GM19023 (cell line): ENCODE results near the gene BICRAL.
"Not testable (repeated sequence)": the region's sequence is repeated elsewhere in the genome, so short reads cannot be mapped to it uniquely, and the experiment has no call there.

Experiments used
- ATAC-seq: cut with Tn5 transposase; IDR thresholded peaks from one replicate; pipeline ENCODE4 v1.9.1; 2021; ENCODE audit warnings: mild to moderate bottlenecking, moderate library complexity; ENCODE audit not compliant: unreplicated experiment

The BICRAL gene

DNA sequence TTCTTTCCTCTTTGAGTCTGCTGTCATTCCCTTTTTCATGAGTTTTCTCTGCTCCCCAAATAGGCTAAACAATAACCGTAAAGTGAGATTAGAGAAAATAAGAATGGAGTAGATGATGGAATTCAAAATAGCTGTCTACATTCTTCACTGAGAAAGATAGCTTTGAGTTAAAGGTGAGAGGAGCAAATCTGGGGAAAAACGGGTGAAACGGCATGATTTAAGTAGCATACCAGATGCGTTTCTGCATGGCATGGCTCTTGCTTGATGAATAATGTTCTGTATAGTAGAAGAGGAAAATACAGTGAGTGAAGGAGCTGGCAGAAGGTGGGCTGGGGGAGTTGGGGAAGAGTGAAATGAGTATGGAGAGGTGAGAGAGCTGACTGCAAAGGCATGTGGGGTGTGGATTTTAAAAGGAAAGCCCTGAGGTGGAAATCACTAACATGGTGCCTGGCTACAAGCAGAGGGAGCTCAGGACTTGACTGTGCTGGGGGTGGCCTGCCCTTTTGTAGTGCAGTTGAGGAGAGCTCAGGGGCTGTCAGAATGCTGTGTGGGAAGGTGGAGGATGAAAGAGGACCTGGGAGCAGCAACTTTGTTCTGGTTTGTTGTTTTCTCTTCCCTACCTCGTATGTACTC is 8.8 kb downstream of the BICRAL start:
- ATAC-seq: no peak

DNA sequence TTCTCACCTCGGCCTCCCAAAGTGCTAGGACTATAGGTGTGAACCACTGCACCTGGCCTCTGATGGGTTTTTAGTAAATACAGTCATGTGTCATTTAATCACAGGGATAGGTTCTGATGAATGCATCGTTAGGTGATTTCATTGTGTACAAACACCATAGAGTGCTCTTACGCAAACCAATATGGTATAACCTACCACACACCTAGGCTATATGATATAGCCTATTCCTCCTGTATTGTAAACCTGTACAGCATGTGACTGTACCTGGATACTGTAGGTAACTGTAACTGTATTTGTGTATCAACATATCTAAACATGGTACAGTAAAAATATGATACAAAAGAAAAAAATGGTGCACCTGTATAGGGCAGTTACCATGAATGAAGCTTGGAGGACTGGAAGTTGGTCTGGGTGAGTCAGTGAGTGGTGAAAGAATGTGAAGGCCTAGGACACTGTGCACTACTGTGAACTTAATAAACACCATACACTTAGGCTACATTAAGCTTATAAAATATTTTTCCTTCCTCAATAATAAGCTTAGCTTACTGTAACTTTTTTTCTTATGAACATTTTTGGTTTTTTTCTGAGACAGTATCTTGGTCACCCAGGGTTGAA is 10.0 kb downstream of the BICRAL start:
- ATAC-seq: no peak

DNA sequence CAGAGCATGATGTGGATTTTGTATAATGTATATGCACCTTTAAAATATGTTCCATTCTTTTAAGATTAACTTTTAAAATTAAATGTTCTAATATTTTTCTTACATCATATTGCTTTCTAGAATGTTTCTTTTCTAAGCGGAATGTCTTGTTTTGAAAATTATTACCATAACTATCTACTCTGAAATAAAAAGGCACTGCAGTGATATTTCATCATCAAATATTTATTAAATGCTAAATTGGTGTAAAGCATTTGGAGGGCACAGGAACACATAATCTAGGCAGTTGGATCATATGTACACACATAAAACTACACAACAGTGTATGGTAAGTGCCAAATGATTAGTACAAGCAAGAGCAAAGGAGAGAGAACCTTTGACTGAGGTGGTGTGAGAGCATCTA is 13.8 kb downstream of the BICRAL start:
- ATAC-seq: no peak

DNA sequence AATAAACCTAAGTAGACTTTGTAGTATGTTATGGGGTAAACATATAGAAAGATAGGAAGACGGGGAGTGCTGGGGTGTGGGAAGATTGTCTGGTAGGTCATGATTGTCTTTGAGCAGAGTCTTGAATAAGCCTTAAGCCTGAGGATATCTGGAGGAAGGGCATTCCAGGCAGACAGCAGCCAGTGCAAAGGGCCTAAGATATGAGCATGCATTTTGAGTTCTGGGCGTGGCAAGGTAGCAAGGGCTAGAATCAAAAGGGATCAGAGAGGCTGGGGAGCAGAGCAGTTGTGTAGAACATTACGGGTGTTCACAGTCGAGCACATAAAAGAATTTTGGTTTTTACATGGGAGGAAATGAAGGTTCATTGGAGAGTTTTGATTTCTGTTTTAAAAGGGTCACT is 14.3 kb downstream of the BICRAL start:
- no peak for ATAC-seq

- not testable (repeated sequence) for ATAC-seq
These were observed 15.8 kb downstream of the BICRAL start for GRCh38 chr6:42797696-42798095.

DNA sequence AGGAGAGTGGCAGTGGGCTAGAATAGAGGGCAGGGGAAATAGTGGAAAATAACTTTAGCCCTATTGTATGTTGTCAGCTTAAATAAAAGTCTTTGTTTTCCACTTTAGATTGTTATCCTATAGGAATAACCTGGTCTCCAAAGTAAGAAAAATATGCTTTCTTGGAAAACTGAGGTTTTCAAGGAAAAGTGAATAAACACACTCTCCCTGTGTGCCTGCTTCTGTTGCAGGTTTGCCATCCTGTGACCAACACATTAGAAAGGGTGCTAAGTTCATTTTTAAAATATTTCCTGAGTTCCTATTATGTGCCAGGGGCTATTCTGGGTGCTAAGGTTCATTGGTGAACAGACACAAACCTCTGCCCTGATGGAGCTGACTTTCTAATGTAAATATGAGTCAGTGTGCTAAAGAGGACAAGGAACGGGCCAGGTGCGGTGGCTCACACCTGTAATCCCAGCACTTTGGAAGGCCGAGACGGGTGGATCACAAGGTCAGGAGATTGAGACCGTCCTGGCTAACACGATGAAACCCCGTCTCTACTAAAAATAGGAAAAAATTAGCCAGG is 23.5 kb downstream of the BICRAL start:
- ATAC-seq: no peak

DNA sequence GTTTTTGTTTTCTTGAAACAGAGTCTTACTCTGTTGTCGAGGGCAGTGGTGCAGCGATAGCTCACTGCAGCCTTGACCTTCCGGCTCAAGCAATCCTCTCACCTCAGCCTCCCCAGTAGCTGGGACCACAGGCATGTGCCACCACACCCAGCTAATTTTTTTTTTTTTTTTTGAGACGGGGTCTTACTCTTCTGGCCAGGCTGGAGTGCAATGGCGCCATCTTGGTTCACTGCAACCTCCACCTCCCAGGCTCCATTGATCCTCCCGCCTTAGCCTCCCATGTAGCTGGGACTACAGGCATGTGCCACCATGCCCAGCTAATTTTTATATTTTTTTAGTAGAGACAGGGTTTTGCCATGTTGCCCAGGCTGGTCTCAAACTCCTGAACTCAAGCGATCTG is 24.5 kb downstream of the BICRAL start:
- ATAC-seq: not testable (repeated sequence)

GRCh38 chr6:42808492-42809483 is 26.9 kb downstream of the BICRAL start:
- ATAC-seq: no peak

DNA sequence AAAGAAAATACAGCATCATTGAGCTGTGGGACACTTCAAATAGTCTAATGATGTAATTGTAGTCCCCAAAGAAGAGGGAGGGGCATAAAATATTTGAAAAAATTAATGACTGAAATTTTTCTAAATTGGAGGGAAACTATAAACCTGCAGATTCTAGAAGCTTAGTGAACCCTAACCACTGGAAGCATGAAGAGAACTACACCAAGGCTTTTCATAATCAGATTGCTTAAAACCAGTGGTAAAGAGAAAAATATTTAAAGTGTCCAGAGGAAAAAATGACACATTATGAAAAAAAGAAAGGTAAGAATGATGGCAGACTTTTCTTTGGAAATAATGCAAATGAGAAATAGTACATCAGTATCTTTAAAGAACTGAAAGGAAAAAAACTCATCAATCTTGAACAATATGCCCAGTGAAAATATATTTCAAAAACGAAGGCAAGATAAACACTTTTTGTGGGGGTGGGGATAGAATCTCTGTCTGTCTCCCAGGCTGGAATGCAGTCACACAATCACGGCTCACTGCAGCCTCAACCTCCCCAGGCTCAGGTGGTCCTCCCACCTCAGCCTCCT is 31.3 kb downstream of the BICRAL start:
- no peak for ATAC-seq

DNA sequence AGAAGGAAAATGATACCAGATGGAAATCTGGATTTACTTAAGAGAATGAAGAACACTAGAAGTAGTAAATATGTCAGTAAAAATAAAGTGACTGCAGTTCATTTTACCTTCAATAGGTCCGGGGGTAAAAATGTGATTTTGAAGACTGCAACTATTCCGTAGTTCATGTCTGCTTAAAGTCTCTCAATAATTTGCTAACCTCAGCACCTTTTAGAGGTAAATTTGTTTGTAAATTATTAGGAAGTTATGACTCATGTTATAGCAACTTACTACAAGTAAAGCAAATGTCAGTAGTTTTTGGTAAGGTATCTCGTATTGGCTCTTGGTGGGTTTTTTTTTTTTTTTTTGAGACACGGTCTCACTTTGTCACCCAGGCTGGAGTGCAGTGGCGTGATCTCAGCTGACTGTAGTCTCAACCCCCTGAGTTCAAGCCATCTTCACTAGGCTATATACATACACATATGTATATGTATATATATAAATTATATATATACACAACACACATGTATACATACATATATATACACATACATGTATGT is 32.1 kb downstream of the BICRAL start:
- no peak for ATAC-seq

GRCh38 chr6:42815726-42816125 is 33.9 kb downstream of the BICRAL start:
- not testable (repeated sequence) for ATAC-seq

DNA sequence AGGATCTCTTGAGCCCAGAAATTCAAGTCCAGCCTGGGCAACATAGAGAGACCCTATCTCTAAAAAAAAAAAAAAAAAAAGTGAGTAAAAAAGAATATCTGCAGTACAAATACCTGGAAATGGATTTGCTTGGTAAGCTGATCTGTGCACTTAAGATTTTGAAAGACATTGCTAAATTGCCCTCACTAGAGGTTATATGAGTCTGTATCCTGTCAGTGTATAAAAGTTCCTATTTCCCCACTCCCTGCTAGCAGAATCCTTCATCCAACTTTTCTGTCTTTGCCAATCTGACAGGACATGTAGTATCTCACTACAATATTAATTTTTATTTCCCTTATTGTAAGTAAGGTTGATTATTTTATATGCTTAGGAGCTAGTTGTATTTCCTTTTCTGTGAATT is 36.1 kb downstream of the BICRAL start:
- ATAC-seq: no peak

DNA sequence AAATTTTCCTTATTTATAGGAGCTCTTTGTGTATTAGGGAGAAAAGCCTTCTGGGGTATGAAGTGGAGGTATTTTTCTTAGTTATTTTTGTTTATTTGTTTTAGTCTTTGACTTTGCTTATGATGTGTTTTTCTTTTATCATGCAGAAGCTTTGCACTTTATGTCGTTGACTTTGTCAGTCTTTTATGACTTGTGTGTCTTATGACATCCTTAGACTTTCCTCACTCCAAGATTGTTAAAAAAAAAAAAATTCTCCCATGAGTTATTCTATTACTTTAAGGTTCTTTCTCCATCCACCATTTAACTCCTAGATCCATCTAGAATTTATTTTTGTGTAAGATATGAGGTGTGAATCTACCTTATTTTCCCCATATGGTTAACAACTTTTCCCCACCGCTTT is 36.6 kb downstream of the BICRAL start:
- no peak for ATAC-seq

DNA sequence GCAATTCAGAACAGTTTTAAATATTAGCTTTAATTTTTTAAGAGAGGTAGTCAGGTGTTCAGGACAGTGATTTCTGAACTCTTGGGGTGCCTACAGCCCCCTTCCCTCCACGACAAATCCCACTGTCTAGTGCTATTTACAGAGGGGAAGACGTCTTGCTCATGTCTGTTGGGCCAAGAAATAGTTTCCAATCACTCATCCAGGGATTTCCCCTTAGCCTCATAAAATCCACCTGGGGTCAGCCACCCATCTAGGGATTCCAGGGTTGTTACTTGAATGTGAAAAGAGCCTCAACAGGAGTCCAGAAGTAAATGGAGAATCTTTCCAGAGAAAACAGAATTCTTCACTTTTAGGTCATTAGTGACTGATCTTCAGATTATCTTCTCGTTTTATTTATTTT is 37.0 kb downstream of the BICRAL start:
- no peak for ATAC-seq

- ATAC-seq: no peak
These were observed 38.1 kb downstream of the BICRAL start for GRCh38 chr6:42819803-42820511.

DNA sequence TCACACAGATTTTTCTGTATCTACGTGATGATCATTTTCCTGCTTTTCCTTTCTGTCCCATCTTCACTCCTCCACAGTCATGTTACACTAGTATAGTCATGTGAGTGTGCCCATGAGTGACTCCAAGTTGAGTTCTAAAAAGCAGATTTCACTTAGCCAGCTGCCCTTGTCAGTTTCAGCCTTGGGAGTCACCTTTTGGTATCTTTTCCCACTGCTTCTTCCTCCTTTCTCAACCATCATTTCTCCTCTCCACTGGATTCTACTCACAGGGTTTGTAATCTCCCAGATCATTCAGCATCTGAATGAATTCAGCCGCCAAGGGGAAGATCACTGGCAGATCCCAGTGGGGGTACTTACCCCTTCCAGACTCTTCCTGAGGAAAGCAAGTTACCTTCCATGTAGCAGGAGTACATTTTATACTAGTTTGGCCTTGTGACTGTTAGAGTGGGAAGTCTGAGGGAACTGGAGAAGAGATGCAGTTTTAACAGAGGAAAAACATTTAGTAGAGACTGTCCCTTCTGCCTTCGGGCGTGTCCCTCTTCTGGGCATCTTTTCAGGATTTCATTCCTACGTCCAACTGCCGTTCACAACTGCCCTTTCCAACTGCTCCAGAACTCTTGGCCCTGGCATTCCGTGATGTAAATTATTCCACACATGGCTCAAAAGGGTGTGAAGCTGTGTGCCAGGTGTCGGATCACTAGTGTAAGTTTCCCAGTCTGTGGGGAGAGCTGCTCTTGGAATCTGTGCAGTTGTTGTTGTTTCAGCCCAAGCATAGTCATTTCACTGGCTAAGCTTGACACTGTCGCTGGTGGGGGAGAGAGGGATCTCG is 38.9 kb downstream of the BICRAL start:
- ATAC-seq: no peak

GRCh38 chr6:42821341-42821668 is 39.5 kb downstream of the BICRAL start:
- ATAC-seq: no peak

- no peak for ATAC-seq
These were observed 40.0 kb downstream of the BICRAL start for GRCh38 chr6:42821846-42822245.

GRCh38 chr6:42829561-42830092 is 47.8 kb downstream of the BICRAL start:
- no peak for ATAC-seq
